Kidney (tissue), 22 donors: Measurements from ENCODE around the gene NAA11. TPM values are rescaled to one million over a fixed set of nuclear protein-coding genes. Genes with fewer than 3 reads are reported as not detected.

Source experiments
- DNase-seq, 5 donors: peaks; one replicate each; pipeline ENCODE4 v3.0.0-alpha.2; 2013 to 2020
- FAIRE-seq: peaks from 2 replicates; lab custom pipeline; 2012; peaks lifted over from hg19 to GRCh38; lab: Jason Lieb, UNC
- H3K27ac ChIP-seq, 2 donors: one replicate each; pipeline ENCODE4 v1.7.0; 2013; ENCODE audit warnings: low read depth in 2 of 2, low read length in 2 of 2, inconsistent platforms in 1 of 2
- H3K27me3 ChIP-seq: one replicate; pipeline ENCODE4 v1.7.1; 2013; ENCODE audit warnings: low read length, inconsistent platforms; ENCODE audit not compliant: control insufficient read depth, insufficient read depth
- H3K36me3 ChIP-seq, 3 donors: one replicate each; pipeline versions ENCODE4 v1.7.0 to v1.7.1; 2013; ENCODE audit warnings: low read length in 3 of 3, control low read depth in 1 of 3, inconsistent platforms in 1 of 3; ENCODE audit not compliant: insufficient read depth in 3 of 3, control insufficient read depth in 2 of 3
- H3K4me1 ChIP-seq, 3 donors: one replicate each; pipeline versions ENCODE4 v1.7.0 to v1.7.1; 2013; ENCODE audit warnings: low read length in 3 of 3, inconsistent platforms in 1 of 3, low read depth in 1 of 3; ENCODE audit not compliant: control insufficient read depth in 2 of 3, insufficient read depth in 2 of 3
- H3K4me3 ChIP-seq, 3 donors: one replicate each; pipeline versions ENCODE4 v1.7.0 to v1.8.1; 2013; ENCODE audit warnings: low read length in 3 of 3, control low read depth in 1 of 3, inconsistent platforms in 1 of 3
- H3K9ac ChIP-seq, 3 donors: one replicate each; pipeline versions ENCODE4 v1.7.0 to v1.7.1; 2013; ENCODE audit warnings: low read length in 3 of 3, control low read depth in 1 of 3, inconsistent platforms in 1 of 3
- H3K9me3 ChIP-seq, 3 donors: one replicate each; pipeline versions ENCODE4 v1.7.0 to v1.7.1; 2013; ENCODE audit warnings: low read length in 3 of 3, control low read depth in 1 of 3, inconsistent platforms in 1 of 3; ENCODE audit not compliant: control insufficient read depth in 2 of 3, insufficient read depth in 1 of 3
- intact Hi-C: fragments of 100-400 bp; cut with DNase I; formaldehyde crosslinking; loops from one replicate; pipeline ENCODE4 v1.11.1; 2022
- long read RNA-seq, 10 donors: library from polyadenylated mRNA in 1 of 10; unstranded in 1 of 10; transcript quantifications; one replicate each; pipeline ENCODE4 v2.0.0 and lab custom pipeline, GENCODE V29; 2021 to 2026
- polyA plus RNA-seq: library from polyadenylated mRNA; stranded (reverse); fragments of 350-450 nt; fragmentation: Illumina TruSeq; extraction: RNeasy Lipid Tissue Mini Kit (QIAGEN cat#74804); gene quantifications from one replicate; pipeline ENCODE4 v1.2.3, GENCODE V29; 2014; ENCODE audit warnings: low read depth, low replicate concordance; ENCODE audit not compliant: insufficient read depth
- total RNA-seq: library from RNA; stranded (reverse); fragmentation: NEBNext Ultra II Directional; extraction: Animal tissue kit (Norgen Biotek cat#: 25700); gene quantifications from one replicate; pipeline ENCODE4 v1.2.1, GENCODE V29; 2021
- TF ChIP-seq, protein P1 (sequence below): IDR thresholded peaks from 3 replicates; pipeline ENCODE4 v1.5.1; 2012; ENCODE audit warnings: mild to moderate bottlenecking, moderate library complexity, borderline replicate concordance; ENCODE audit not compliant: insufficient read depth; ENCODE audit errors: extremely low read depth
- donor health status: control.
- donor health status: control.
- donor health status: control.
- donor health status: control.
- donor health status: control.
- donor health status: DM: yes; HTN: yes; CAD: no.
- donor health status: Normal renal cell carcinoma (clear cell type).

The NAA11 gene
- total RNA-seq = not detected
- not detected for polyA plus RNA-seq
- long read RNA-seq, donor 1 = 0 reads
- long read RNA-seq, donor 2 = 0 reads
- long read RNA-seq, donor 3 = 0 reads
- long read RNA-seq, donor 4 = 0 reads
- long read RNA-seq, donor 5 = 0 reads
- long read RNA-seq, donor 6 = 0 reads
- long read RNA-seq, donor 7, partial matches to known transcripts = 0 of 1 reads
- long read RNA-seq, donor 7, other reads (novel, unspliced or antisense) = 1 of 1 reads
- long read RNA-seq, donor 8 = 0 reads
- long read RNA-seq, donor 9 = 0 reads
- long read RNA-seq, donor 10 = 0 reads

DNA sequence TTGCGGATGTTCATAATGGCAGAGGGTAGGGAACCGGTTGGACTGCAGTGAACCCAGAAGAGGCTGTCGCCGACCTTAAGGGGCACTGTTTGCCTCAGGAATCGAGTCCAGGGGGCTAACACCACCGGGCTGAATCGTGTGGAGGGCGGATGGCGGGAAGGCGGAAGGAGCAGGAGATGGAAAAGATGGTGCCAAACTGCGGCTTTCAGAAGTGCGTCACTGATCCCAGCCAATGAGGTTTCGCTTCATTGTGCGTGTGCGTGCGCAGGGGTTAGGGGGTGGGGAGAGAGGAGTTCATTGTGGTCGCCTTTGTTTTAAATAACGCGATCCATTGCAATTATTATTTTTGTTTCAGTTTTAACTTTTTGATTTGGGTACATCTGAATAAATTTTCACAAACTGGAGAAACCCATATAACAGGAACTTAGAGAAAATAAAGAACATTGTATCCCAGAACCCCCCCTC is at the start of gene NAA11:
NAA11 (minus strand) TSS at position 198 of the 465 bp plus-strand sequence; CDS start at position 14, 184 bp downstream.
- intact Hi-C loops = no loop called here
- Histone ChIP-seq H3K4me3 (no peak within 1 kb of the TSS), H3K4me1 (no peaks in the 10 kb centered on the region), H3K27me3 (no peaks in the 10 kb centered on the region), H3K9me3 (no peaks in the 10 kb centered on the region), H3K36me3 (no peaks in the 10 kb centered on the region), H3K27ac (no peak within 1 kb of the TSS), H3K9ac (no peak within 1 kb of the TSS)
- FAIRE-seq = no peak
- DNase-seq = no peak
- TF ChIP-seq, protein P1, sequence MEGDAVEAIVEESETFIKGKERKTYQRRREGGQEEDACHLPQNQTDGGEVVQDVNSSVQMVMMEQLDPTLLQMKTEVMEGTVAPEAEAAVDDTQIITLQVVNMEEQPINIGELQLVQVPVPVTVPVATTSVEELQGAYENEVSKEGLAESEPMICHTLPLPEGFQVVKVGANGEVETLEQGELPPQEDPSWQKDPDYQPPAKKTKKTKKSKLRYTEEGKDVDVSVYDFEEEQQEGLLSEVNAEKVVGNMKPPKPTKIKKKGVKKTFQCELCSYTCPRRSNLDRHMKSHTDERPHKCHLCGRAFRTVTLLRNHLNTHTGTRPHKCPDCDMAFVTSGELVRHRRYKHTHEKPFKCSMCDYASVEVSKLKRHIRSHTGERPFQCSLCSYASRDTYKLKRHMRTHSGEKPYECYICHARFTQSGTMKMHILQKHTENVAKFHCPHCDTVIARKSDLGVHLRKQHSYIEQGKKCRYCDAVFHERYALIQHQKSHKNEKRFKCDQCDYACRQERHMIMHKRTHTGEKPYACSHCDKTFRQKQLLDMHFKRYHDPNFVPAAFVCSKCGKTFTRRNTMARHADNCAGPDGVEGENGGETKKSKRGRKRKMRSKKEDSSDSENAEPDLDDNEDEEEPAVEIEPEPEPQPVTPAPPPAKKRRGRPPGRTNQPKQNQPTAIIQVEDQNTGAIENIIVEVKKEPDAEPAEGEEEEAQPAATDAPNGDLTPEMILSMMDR = no peak

DNA sequence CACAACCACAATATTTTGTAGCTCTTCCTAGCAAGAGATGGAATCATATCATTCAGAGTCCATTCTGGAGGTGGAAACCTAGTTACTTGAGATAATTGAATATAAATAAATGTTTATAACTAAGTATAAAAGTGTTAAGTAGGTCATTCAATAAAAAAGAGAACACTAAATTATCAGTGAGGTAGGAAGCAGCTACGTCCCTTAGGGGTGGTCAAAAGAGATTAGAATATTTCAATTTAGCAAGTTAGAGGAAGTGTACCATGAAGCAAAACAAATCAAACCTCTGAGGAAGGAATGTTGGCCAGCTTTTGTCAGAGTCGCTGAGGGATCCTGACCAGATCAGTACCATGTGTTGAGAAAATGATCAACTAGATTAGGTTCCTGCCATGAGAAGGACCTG is 44.2 kb upstream of the NAA11 start:
- no peak for FAIRE-seq
- intact Hi-C loops = no loop called here
- DNase-seq = no peak
- no peak overlapping the region for H3K9ac ChIP-seq
- H3K9me3 ChIP-seq = no peaks in the 10 kb centered on the region
- no peaks in the 10 kb centered on the region for H3K4me1 ChIP-seq
- no peak overlapping the region for H3K4me3 ChIP-seq
- TF ChIP-seq, protein P1 = no peak
- no peaks in the 10 kb centered on the region for H3K36me3 ChIP-seq
- no peaks in the 10 kb centered on the region for H3K27me3 ChIP-seq
- no peak overlapping the region for H3K27ac ChIP-seq

DNA sequence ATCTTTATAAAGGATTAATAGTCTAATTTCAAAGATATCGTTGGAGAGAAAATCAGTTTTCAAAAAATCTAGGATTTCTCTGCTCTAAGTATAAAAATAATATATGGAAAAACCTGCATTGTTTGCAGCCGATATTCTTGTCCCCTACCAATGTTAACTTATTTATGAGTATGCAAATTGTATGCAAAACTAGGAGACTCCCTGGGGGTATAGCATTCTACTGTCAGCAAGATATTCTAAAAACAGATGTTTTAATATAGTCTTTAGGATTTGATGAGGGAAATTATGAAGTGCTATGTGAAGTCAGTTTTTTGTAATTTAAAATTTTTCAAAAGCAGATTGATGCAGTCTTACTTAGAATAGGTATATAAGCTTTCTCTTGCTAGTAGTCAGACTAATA is 41.2 kb upstream of the NAA11 start:
- H3K36me3 ChIP-seq = no peaks in the 10 kb centered on the region
- H3K4me1 ChIP-seq = no peaks in the 10 kb centered on the region
- H3K9me3 ChIP-seq = no peaks in the 10 kb centered on the region
- TF ChIP-seq, protein P1 = no peak
- FAIRE-seq (no peak), DNase-seq (no peak)
- no peak overlapping the region for H3K4me3 ChIP-seq
- intact Hi-C loops = no loop called here
- no peak overlapping the region for H3K27ac ChIP-seq
- H3K27me3 ChIP-seq = no peaks in the 10 kb centered on the region
- H3K9ac ChIP-seq = no peak overlapping the region
